Measurements from ENCODE around the gene NFS1. TPM values are rescaled to one million over a fixed set of nuclear protein-coding genes. Genes with fewer than 3 reads are reported as not detected.

Gene NFS1
- total and polyA plus RNA-seq, 2 of the 4 experiments (the other 2 are of a cell fraction): 16.5 to 35.6 TPM

GRCh38 chr20:35729283-35729807 is 30.2 kb upstream of the NFS1 start:
- H3K9ac ChIP-seq (ENCODE audit: low read depth, low read length): no peak overlapping the region
- no peak overlapping the region for H3K27ac ChIP-seq (ENCODE audit: insufficient read depth, low read length)
- H3K9me3 ChIP-seq (ENCODE audit: control insufficient read depth, insufficient read depth, low read length): no peaks in the 10 kb centered on the region
- H3K4me1 ChIP-seq (ENCODE audit: control insufficient read depth, insufficient read depth, low read length): no peaks in the 10 kb centered on the region
- no peak overlapping the region for H2BK20ac ChIP-seq (ENCODE audit: low read depth, low read length)
- H3K4me2 ChIP-seq (ENCODE audit: low read depth, low read length): no peak overlapping the region
- H3K79me1 ChIP-seq (ENCODE audit: low read depth in 1 of 2, low read length in 2 of 2): peaks cover 3 to 36% of the 10 kb centered on the region in 2 experiments; a peak in 3 of 4 replicates
- intact Hi-C loops (cut with micrococcal nuclease): no loop called here
- ChIA-PET CTCF (no interaction called here), POLR2A (ENCODE audit: unreplicated experiment) (no interaction called here)
- ATAC-seq (ENCODE audit: low read depth) (no peak), DNase-seq (no peak)
- H2AFZ ChIP-seq (replicated peaks; ENCODE audit: low read length, poor library complexity): no peak overlapping the region
- no peak overlapping the region for H2BK5ac ChIP-seq (ENCODE audit: low read depth, low read length, poor library complexity, severe bottlenecking)
- H2AK9ac ChIP-seq (replicated peaks; ENCODE audit: low read depth, low read length, poor library complexity): no peak overlapping the region
- peaks cover 95% of the 10 kb centered on the region for H4K20me1 ChIP-seq (ENCODE audit: insufficient read depth, low read length)
- TF ChIP-seq ELK1 (IDR thresholded peaks at IDR 0.05; ENCODE audit: borderline replicate concordance, low read depth, low read length) (no peak), POLR2A (IDR thresholded peaks at IDR 0.05; ENCODE audit: low read depth, low read length) (no peak), USF2 (IDR thresholded peaks at IDR 0.05; ENCODE audit: low read depth, low read length) (no peak), CEBPB (IDR thresholded peaks at IDR 0.05; ENCODE audit: low read depth, low read length) (no peak), NFE2L2 (IDR thresholded peaks at IDR 0.05; ENCODE audit: low read depth, low read length) (no peak), RFX5 (IDR thresholded peaks at IDR 0.05; ENCODE audit: low read depth, low read length) (no peak), MAFK (IDR thresholded peaks at IDR 0.05; ENCODE audit: low read depth, low read length) (no peak), RAD21 (IDR thresholded peaks at IDR 0.05; ENCODE audit: low read length) (no peak), MAZ (IDR thresholded peaks at IDR 0.05; ENCODE audit: borderline replicate concordance, low read depth, low read length) (no peak), CHD1 (IDR thresholded peaks at IDR 0.05; ENCODE audit: low read depth, low read length) (no peak)
- H2BK120ac ChIP-seq (ENCODE audit: low read depth, low read length): no peak overlapping the region
- no peaks in the 10 kb centered on the region for H3K27me3 ChIP-seq (ENCODE audit: control insufficient read depth, insufficient read depth, low read length)
- H4K5ac ChIP-seq (ENCODE audit: low read depth, low read length): no peak overlapping the region
- no CpG with 5 or more reads among the region's 7 CpGs for WGBS, 2 experiments (ENCODE audit: extremely low coverage in 2 of 2, insufficient read length in 1 of 2)
- no peak overlapping the region for H3K4ac ChIP-seq (ENCODE audit: low read depth, low read length)
- H3K4me3 ChIP-seq (ENCODE audit: insufficient read depth, low read depth, low read length): no peak overlapping the region
- H3K14ac ChIP-seq (replicated peaks; ENCODE audit: low read depth, low read length): no peak overlapping the region
- no peak overlapping the region for H4K91ac ChIP-seq (ENCODE audit: insufficient read depth, low read depth, low read length)
- no peaks in the 10 kb centered on the region; the same call in 1 of the 2 replicates for H3K9me1 ChIP-seq (ENCODE audit: insufficient read depth, low read length)
- H2BK15ac ChIP-seq (ENCODE audit: low read depth, low read length): no peak overlapping the region
- H4K8ac ChIP-seq (ENCODE audit: low read depth in 2 of 2, low read length in 2 of 2): no peak overlapping the region
- H3K56ac ChIP-seq (ENCODE audit: extremely low read depth, insufficient read depth, low read length): no peak overlapping the region
- peaks cover 72% of the 10 kb centered on the region for H3K36me3 ChIP-seq (ENCODE audit: control insufficient read depth, insufficient read depth, low read length)
- no peak overlapping the region for H3K18ac ChIP-seq (ENCODE audit: low read depth, low read length)
- no TSS peak for BruUV-seq (replicated peaks)
- H3K23ac ChIP-seq (ENCODE audit: low read depth, low read length): no peak overlapping the region
- in situ Hi-C loops (cut with MboI; ENCODE audit: low sequenced_read_pairs): no loop called here
- dilution Hi-C loops (cut with HindIII; ENCODE audit: low sequenced_read_pairs, unreplicated experiment): no loop called here
- no peak overlapping the region for H2AK5ac ChIP-seq (ENCODE audit: low read depth, low read length)
